ENCODE measurements around the gene ONECUT1.
A peak's percentile ranks its signal among the peaks of the same experiment; 100 is the strongest.

ONECUT1 gene

GRCh38 chr15:52796753-52797520 lies 6.8 kb upstream of the ONECUT1 start:
- DNase-seq: no peak

- no peak for DNase-seq
Measured at GRCh38 chr15:52796228-52796521, 6.0 kb upstream of the ONECUT1 start.

- DNase-seq: no peak
Measured at GRCh38 chr15:52795464-52796227, 5.5 kb upstream of the ONECUT1 start.

- DNase-seq: no peak
Measured at GRCh38 chr15:52794665-52795463, 4.7 kb upstream of the ONECUT1 start.

GRCh38 chr15:52791776-52792175 lies 1.6 kb upstream of the ONECUT1 start:
- no peak for DNase-seq

GRCh38 chr15:52790941-52791751 lies 1.0 kb upstream of the ONECUT1 start:
- DNase-seq: no peak

GRCh38 chr15:52789601-52790168 lies 451 bp downstream of the ONECUT1 start:
- no peak for DNase-seq

GRCh38 chr15:52789008-52789600 lies 1.0 kb downstream of the ONECUT1 start:
- no peak for DNase-seq

GRCh38 chr15:52788099-52788986 lies 1.8 kb downstream of the ONECUT1 start:
- DNase-seq: no peak

GRCh38 chr15:52787549-52788098 lies 2.5 kb downstream of the ONECUT1 start:
- no peak for DNase-seq

GRCh38 chr15:52787123-52787503 lies 3.0 kb downstream of the ONECUT1 start:
- DNase-seq: no peak

- no peak for DNase-seq
Measured at GRCh38 chr15:52786436-52787122, 3.6 kb downstream of the ONECUT1 start.

- DNase-seq: no peak
Measured at GRCh38 chr15:52785672-52786406, 4.3 kb downstream of the ONECUT1 start.

GRCh38 chr15:52784799-52785671 lies 5.1 kb downstream of the ONECUT1 start:
- DNase-seq: no peak

GRCh38 chr15:52783929-52784798 lies 6.0 kb downstream of the ONECUT1 start:
- DNase-seq: peak; percentile 14

GRCh38 chr15:52783191-52783829 lies 6.8 kb downstream of the ONECUT1 start:
- DNase-seq: no peak

GRCh38 chr15:52782514-52782913 lies 7.6 kb downstream of the ONECUT1 start:
- DNase-seq: no peak

Measured in NCI-H524 treated with DMSO at 0.1 percent for 48 hours (cell line).